SU-DHL-6 (cell line): Measurements from ENCODE around the gene MRPS22.

ENCODE experiments used
- H2AFZ ChIP-seq: fragments of 200-600 bp; sonication (generic); 2 replicates; pipeline ENCODE4 v1.6.1; 2014; ENCODE audit warnings: low read depth, mild to moderate bottlenecking, moderate library complexity, mixed read lengths, antibody characterized with exemption, low read length; ENCODE audit not compliant: severe bottlenecking
- H3F3A ChIP-seq: fragments of 200-600 bp; shearing (Covaris generic); 2 replicates; pipeline ENCODE4 v1.6.0; 2016; ENCODE audit warnings: antibody characterized with exemption, mild to moderate bottlenecking; ENCODE audit not compliant: insufficient read depth
- H3K27ac ChIP-seq: fragments of 200-600 bp; sonication (generic); 2 replicates; pipeline ENCODE4 v1.5.1; 2016; ENCODE audit warnings: low read depth, mild to moderate bottlenecking, low read length, moderate library complexity, mixed read lengths
- H3K27me3 ChIP-seq: fragments of 200-600 bp; sonication (generic), shearing (Covaris generic); 2 replicates; pipeline ENCODE4 v1.6.0; 2014; ENCODE audit warnings: mild to moderate bottlenecking, low read length
- H3K36me3 ChIP-seq: fragments of 200-600 bp; sonication (generic); 2 replicates; pipeline ENCODE4 v1.6.1; 2014; ENCODE audit warnings: mild to moderate bottlenecking, low read length, mixed read lengths
- H3K4me2 ChIP-seq: fragments of 300-600, 200-600 bp; shearing (Covaris generic), sonication (generic); 2 replicates; pipeline ENCODE4 v1.6.0; 2014; ENCODE audit warnings: low read length, low read depth, mild to moderate bottlenecking; ENCODE audit not compliant: poor library complexity, severe bottlenecking
- H3K4me3 ChIP-seq: fragments of 200-600 bp; sonication (generic); 2 replicates; pipeline ENCODE4 v1.5.1; 2014; ENCODE audit warnings: antibody characterized with exemption, low read length, mild to moderate bottlenecking, mixed read lengths; ENCODE audit not compliant: insufficient read depth, poor library complexity, severe bottlenecking
- H3K79me2 ChIP-seq: fragments of 200-600 bp; sonication (generic); 2 replicates; pipeline ENCODE4 v1.6.1; 2014; ENCODE audit warnings: mild to moderate bottlenecking, low read length, moderate library complexity; ENCODE audit not compliant: insufficient read depth
- H3K9ac ChIP-seq: fragments of 200-600 bp; sonication (generic); 2 replicates; pipeline ENCODE4 v1.7.0; 2014; ENCODE audit warnings: mild to moderate bottlenecking, low read length
- H3K9me2 ChIP-seq: fragments of 200-600 bp; sonication (generic); replicated peaks from 2 replicates; pipeline ENCODE4 v1.6.1; 2014; ENCODE audit warnings: low read length; ENCODE audit not compliant: insufficient read depth
- H3K9me3 ChIP-seq: fragments of 200-600 bp; sonication (generic); 2 replicates; pipeline ENCODE4 v1.6.1; 2014; ENCODE audit warnings: low read length, mixed read lengths; ENCODE audit not compliant: insufficient read depth
- H4K20me1 ChIP-seq: fragments of 200-600 bp; sonication (generic); 2 replicates; pipeline ENCODE4 v1.6.1; 2014; ENCODE audit warnings: low read depth, mild to moderate bottlenecking, antibody characterized with exemption, low read length, moderate library complexity, mixed read lengths
- CTCF ChIP-seq: fragments of 200-600 bp; sonication (generic); IDR thresholded peaks from one replicate; pipeline ENCODE4 v1.5.1; 2017; ENCODE audit warnings: antibody characterized with exemption, mild to moderate bottlenecking, low read length, moderate library complexity; ENCODE audit not compliant: insufficient read depth, poor library complexity, severe bottlenecking
- EZH2phosphoT487 ChIP-seq: fragments of 200-600 bp; sonication (generic), shearing (Covaris generic); conservative IDR thresholded peaks from 2 replicates; pipeline ENCODE4 v1.6.1; 2018; ENCODE audit warnings: mild to moderate bottlenecking, antibody characterized with exemption, low read length, moderate library complexity, mixed read lengths

MRPS22 gene

GRCh38 chr3:139319428-139320402, 24.1 kb upstream of the MRPS22 start:
- H3K9me3 ChIP-seq = no peaks in the 10 kb centered on the region
- no peaks in the 10 kb centered on the region for H3F3A ChIP-seq
- no peak overlapping the region for H3K9ac ChIP-seq
- H3K36me3 ChIP-seq = no peaks in the 10 kb centered on the region
- no peaks in the 10 kb centered on the region for H3K79me2 ChIP-seq
- no peaks in the 10 kb centered on the region for H4K20me1 ChIP-seq
- H3K9me2 ChIP-seq = no peaks in the 10 kb centered on the region
- H3K27ac ChIP-seq = no peak overlapping the region
- TF ChIP-seq EZH2phosphoT487 (no peak), CTCF (no peak)
- H3K4me2 ChIP-seq = no peak overlapping the region
- no peak overlapping the region for H3K4me3 ChIP-seq
- no peaks in the 10 kb centered on the region for H3K27me3 ChIP-seq
- no peak overlapping the region for H2AFZ ChIP-seq

GRCh38 chr3:139320551-139321309, 23.1 kb upstream of the MRPS22 start:
- Histone ChIP-seq H3K79me2 (no peaks in the 10 kb centered on the region), H3K4me2 (no peak overlapping the region), H3K36me3 (no peaks in the 10 kb centered on the region), H3K9me2 (no peaks in the 10 kb centered on the region), H3K27me3 (no peaks in the 10 kb centered on the region), H3K9ac (no peak overlapping the region), H3K9me3 (no peaks in the 10 kb centered on the region), H3F3A (no peaks in the 10 kb centered on the region), H2AFZ (no peak overlapping the region), H3K27ac (no peak overlapping the region), H3K4me3 (no peak overlapping the region), H4K20me1 (no peaks in the 10 kb centered on the region)
- TF ChIP-seq EZH2phosphoT487 = no peak
- no peak for TF ChIP-seq CTCF

GRCh38 chr3:139322346-139322745, 21.5 kb upstream of the MRPS22 start:
- TF ChIP-seq CTCF (no peak), EZH2phosphoT487 (no peak)
- H3K27ac ChIP-seq = no peak overlapping the region
- no peaks in the 10 kb centered on the region for H3F3A ChIP-seq
- H3K36me3 ChIP-seq = no peaks in the 10 kb centered on the region
- no peaks in the 10 kb centered on the region for H3K9me2 ChIP-seq
- H2AFZ ChIP-seq = no peak overlapping the region
- no peak overlapping the region for H3K4me2 ChIP-seq
- H3K9ac ChIP-seq = no peak overlapping the region
- no peaks in the 10 kb centered on the region for H3K9me3 ChIP-seq
- H3K79me2 ChIP-seq = no peaks in the 10 kb centered on the region
- no peaks in the 10 kb centered on the region for H3K27me3 ChIP-seq
- H4K20me1 ChIP-seq = no peaks in the 10 kb centered on the region
- H3K4me3 ChIP-seq = no peak overlapping the region
